Heart left ventricle (tissue), 16 donors: ENCODE measurements around the gene LPAR5. TPM values are rescaled to one million over a fixed set of nuclear protein-coding genes. Genes with fewer than 3 reads are reported as not detected.

Experiments
- ATAC-seq, 4 donors: fragments of 200-7000 bp; cut with Tn5 transposase; one replicate each; pipeline ENCODE4 v1.9.1; 2020 to 2022; ENCODE audit warnings: moderate library complexity in 4 of 4, mild to moderate bottlenecking in 3 of 4, moderate number of reproducible peaks in 1 of 4
- DNase-seq, 5 donors: peaks; one replicate each; pipeline ENCODE4 v3.0.0-alpha.2; 2020
- H3K27ac ChIP-seq, 12 donors: fragments of 200-600 bp; sonication (generic) in 4 of 12; one replicate each; pipeline versions ENCODE4 v1.5.0 to v1.8.0; 2016 to 2022; ENCODE audit warnings: mild to moderate bottlenecking in 2 of 12
- H3K27me3 ChIP-seq, 9 donors: fragments of 200-600 bp; sonication (generic) in 2 of 9; one replicate each; pipeline versions ENCODE4 v1.5.1 to v1.8.0; 2016 to 2022; ENCODE audit warnings: mild to moderate bottlenecking in 3 of 9
- H3K36me3 ChIP-seq, 9 donors: fragments of 200-600 bp; sonication (generic) in 2 of 9; one replicate each; pipeline versions ENCODE4 v1.5.0 to v1.8.0; 2018 to 2022; ENCODE audit warnings: mild to moderate bottlenecking in 2 of 9
- H3K4me1 ChIP-seq, 12 donors: fragments of 200-600 bp; sonication (generic) in 4 of 12; one replicate each; pipeline versions ENCODE4 v1.5.0 to v1.8.0; 2016 to 2022; ENCODE audit warnings: mild to moderate bottlenecking in 3 of 12
- H3K4me3 ChIP-seq, 12 donors: fragments of 200-600 bp; sonication (generic) in 4 of 12; one replicate each; pipeline versions ENCODE4 v1.5.0 to v1.8.0; 2017 to 2022; ENCODE audit warnings: mild to moderate bottlenecking in 9 of 12, moderate library complexity in 4 of 12
- H3K9me3 ChIP-seq, 12 donors: fragments of 200-600 bp; sonication (generic) in 4 of 12; one replicate each; pipeline versions ENCODE4 v1.5.0 to v1.8.0; 2016 to 2022; ENCODE audit warnings: mild to moderate bottlenecking in 1 of 12
- CTCF ChIP-seq, 12 donors: fragments of 200-600 bp; sonication (generic) in 4 of 12; IDR thresholded peaks; one replicate each; pipeline versions ENCODE4 v1.5.0 to v1.8.0; 2018 to 2022; ENCODE audit warnings: antibody characterized with exemption in 12 of 12, mild to moderate bottlenecking in 5 of 12
- POLR2A ChIP-seq, 2 donors: fragments of 450-650 bp; IDR thresholded peaks; one replicate each; pipeline ENCODE4 v1.6.1; 2017; ENCODE audit warnings: antibody characterized with exemption in 2 of 2, mild to moderate bottlenecking in 2 of 2, moderate library complexity in 2 of 2
- WGBS, 4 donors: extraction: QIAGEN DNeasy Blood & Tissue Kit in 2 of 4; methylation state at CpG; one replicate each; pipeline versions ENCODE4 v1.1.5 to v1.1.7; 2013 to 2018; 5-methylcytosine and 5-hydroxymethylcytosine counted together
- intact Hi-C, 10 donors: fragments of 100-400 bp; cut with DNase I; formaldehyde crosslinking; loops; one replicate each; pipeline versions ENCODE4 v1.11.1 to v1.14.2; 2022
- polyA plus RNA-seq, 2 donors: library from polyadenylated mRNA; stranded (reverse); fragments of 200-250 nt; gene quantifications; one replicate each; pipeline ENCODE4 v1.2.3, GENCODE V29; 2013
- total RNA-seq, 9 donors: library from RNA; depleted of rRNA in 2 of 9; stranded (reverse); fragments of >200 nt in 2 of 9; fragmentation: NEBNext Ultra II Directional in 3 of 9; extraction: Animal tissue kit (Norgen Biotek cat#: 25700) in 3 of 9; gene quantifications; one replicate each; pipeline versions ENCODE4 v1.1.0 to v1.2.4, GENCODE V29; 2016 to 2023
- donor health status: ischemic (EF 13 %, LVEDD 7.1; RV severe dilation, severe dysfunction).
- donor health status: healthy with polysubstance abuse.
- donor health status: DM: no; HTN: yes; CAD: no.
- donor health status: DM: no; HTN: no; CAD: no.
- donor health status: ischemic (EF 25% LVEDD 6.9; RV normal size, moderate dysfunction).
- donor health status: ischemic (EF 25% LVEDD 5.7; RV mildly dilated, moderate dysfunction).
- donor health status: healthy.
- donor health status: DM: yes; HTN: yes; CAD: no.
- donor health status: ischemic (EF 35%, LVEDD 5.7; RV mildly dilated, moderate dysfunction).
- donor health status: nonischemic (EF 11% LVEDD 7.7; RV severe dilation, severe dysfunction).
- donor health status: DM: yes; HTN: yes; CAD: no.
- donor health status: PGD.
- donor health status: ischemic (EF 29% LVEDD 5.4; RV normal size, mild dysfunction).
- donor health status: nonischemic (EF 23%, LVEDD 6.1; RV moderate dilation, normal function).

LPAR5 gene
- total and polyA plus RNA-seq, 11 donors, result 3.5 to 11.7 (median 4.7) TPM

GRCh38 chr12:6575648-6576047, 60.1 kb downstream of the LPAR5 start:
- no peak overlapping the region for H3K4me3 ChIP-seq
- no peaks in the 10 kb centered on the region for H3K9me3 ChIP-seq
- no peaks in the 10 kb centered on the region for H3K27me3 ChIP-seq
- WGBS, 4 donors, result 78 to 91% (median 90%) methylated on average over 8 of the region's 8 CpGs
- no peak overlapping the region for H3K27ac ChIP-seq
- TF ChIP-seq POLR2A (IDR thresholded peaks at IDR 0.05) (no peak), CTCF (IDR thresholded peaks at IDR 0.05) (no peak)
- H3K4me1 ChIP-seq, result no peaks in the 10 kb centered on the region
- ATAC-seq (no peak), DNase-seq (no peak)
- H3K36me3 ChIP-seq, result peaks cover 7 to 100% (median 100%) of the 10 kb centered on the region in 9 donors
- intact Hi-C loops, result no loop called here

GRCh38 chr12:6574576-6575295, 61.0 kb downstream of the LPAR5 start:
- no peak for TF ChIP-seq CTCF (IDR thresholded peaks at IDR 0.05)
- no peak for TF ChIP-seq POLR2A (IDR thresholded peaks at IDR 0.05)
- H3K9me3 ChIP-seq, result no peaks in the 10 kb centered on the region
- 91 to 93% (median 92%) methylated on average over 4 of the region's 4 CpGs for WGBS, 4 donors
- intact Hi-C loops, result no loop called here
- DNase-seq, result no peak
- no peak overlapping the region for H3K4me3 ChIP-seq
- no peak overlapping the region for H3K27ac ChIP-seq
- H3K4me1 ChIP-seq, result no peaks in the 10 kb centered on the region
- no peaks in the 10 kb centered on the region for H3K27me3 ChIP-seq
- no peak for ATAC-seq
- peaks cover 7 to 100% (median 100%) of the 10 kb centered on the region in 9 donors for H3K36me3 ChIP-seq

- no peaks in the 10 kb centered on the region for H3K27me3 ChIP-seq
- no peak overlapping the region for H3K27ac ChIP-seq
- ATAC-seq (no peak), DNase-seq (no peak)
- TF ChIP-seq CTCF (IDR thresholded peaks at IDR 0.05) (no peak), POLR2A (IDR thresholded peaks at IDR 0.05) (no peak)
- H3K4me3 ChIP-seq, result no peak overlapping the region
- H3K4me1 ChIP-seq, result peaks cover 0 to 12% (median 6%) of the 10 kb centered on the region in 12 donors
- intact Hi-C loops, result no loop called here
- 76 to 82% (median 78%) methylated on average over 8 of the region's 8 CpGs for WGBS, 4 donors
- H3K36me3 ChIP-seq, result peaks cover 7 to 92% (median 88%) of the 10 kb centered on the region in 9 donors
- H3K9me3 ChIP-seq, result no peaks in the 10 kb centered on the region
These were observed 62.8 kb downstream of the LPAR5 start for GRCh38 chr12:6573001-6573400.

GRCh38 chr12:6570264-6570887, 65.4 kb downstream of the LPAR5 start:
- H3K4me3 ChIP-seq, result no peak overlapping the region
- ATAC-seq, result no peak
- WGBS, 4 donors, result 55 to 72% (median 65%) methylated on average over 6 to 7 of the region's 7 CpGs
- TF ChIP-seq CTCF (IDR thresholded peaks at IDR 0.05), result peak in 10 of 12 donors; percentile 4 to 49 (median 38)
- TF ChIP-seq POLR2A (IDR thresholded peaks at IDR 0.05), result no peak
- H3K27ac ChIP-seq, result no peak overlapping the region
- peaks cover 3 to 78% (median 73%) of the 10 kb centered on the region in 9 donors for H3K36me3 ChIP-seq
- H3K4me1 ChIP-seq, result peaks cover 0 to 25% (median 14%) of the 10 kb centered on the region in 12 donors
- no peaks in the 10 kb centered on the region for H3K9me3 ChIP-seq
- intact Hi-C loops, result no loop called here
- no peaks in the 10 kb centered on the region for H3K27me3 ChIP-seq
- DNase-seq, result no peak
